K562 (cell line): ENCODE measurements around the gene EMC8. TPM values are rescaled to one million over a fixed set of nuclear protein-coding genes. Genes with fewer than 3 reads are reported as not detected.

ENCODE experiments used
- ATAC-seq: fragments of 200-7000 bp; cut with Tn5 transposase; 3 replicates; pipeline ENCODE4 v1.9.1; 2020; ENCODE audit warnings: moderate library complexity
- BruUV-seq: library from RNA; stranded (reverse); fragments of 400-500 nt; replicated peaks from 2 replicates; lab custom pipeline; 2021; lab: Mats Ljungman, UMichigan
- CTCF ChIA-PET: fragments of 300-600 bp; formaldehyde crosslinking; extraction: SDS; loops from one replicate; lab custom pipeline; 2021; ENCODE audit warnings: low intra/inter-chr PET ratio; lab: Yijun Ruan, JAX
- POLR2A ChIA-PET: fragments of 300-600, 350-650 bp; sonication (Branson Sonifier 250); formaldehyde crosslinking; extraction: SDS; loops from one replicate; lab custom pipeline; 2021; ENCODE audit warnings: antibody characterized with exemption, inconsistent platforms; lab: Yijun Ruan, JAX
- DNase-seq, 4 experiments: peaks; one replicate each; pipeline versions ENCODE4 v3.0.0 to v3.0.0-alpha.2; 2011 to 2018; ENCODE audit warnings: low spot score in 3 of 4, mixed read lengths in 3 of 4; ENCODE audit errors: extremely low read depth in 1 of 4
- FAIRE-seq: peaks from 2 replicates; lab custom pipeline; 2011; peaks lifted over from hg19 to GRCh38; lab: Jason Lieb, UNC
- H2AFZ ChIP-seq: 2 replicates; pipeline ENCODE4 v1.6.0; 2011; ENCODE audit warnings: low read depth, low read length, control low read depth, inconsistent platforms
- H3K27ac ChIP-seq: fragments of 200-600 bp; 3 replicates; pipeline ENCODE4 v1.8.0; 2011; ENCODE audit warnings: low read depth, mild to moderate bottlenecking, control low read depth, inconsistent platforms, low read length, moderate library complexity, mixed read lengths; ENCODE audit errors: extremely low read depth
- H3K27me3 ChIP-seq, 2 experiments: fragments of 300-600 bp in 1 of 2; 2 replicates in 1 of 2; 3 replicates in 1 of 2; pipeline versions ENCODE4 v1.6.0 to v1.8.0; 2011; ENCODE audit warnings: inconsistent platforms in 2 of 2, low read length in 2 of 2, mild to moderate bottlenecking in 1 of 2, mixed read lengths in 1 of 2, moderate library complexity in 1 of 2; ENCODE audit not compliant: control insufficient read depth in 2 of 2, insufficient read depth in 2 of 2
- H3K36me3 ChIP-seq: fragments of 300-600 bp; 3 replicates; pipeline ENCODE4 v1.8.0; 2011; ENCODE audit warnings: mild to moderate bottlenecking, low read length, inconsistent platforms; ENCODE audit not compliant: control insufficient read depth, insufficient read depth
- H3K4me1 ChIP-seq, 2 experiments: fragments of 200-600 bp in 1 of 2; replicated peaks in 1 of 2; 2 replicates in 1 of 2; 3 replicates in 1 of 2; pipeline versions ENCODE4 v1.5.1 to v1.8.0; 2011; ENCODE audit warnings: inconsistent platforms in 2 of 2, low read length in 2 of 2, mild to moderate bottlenecking in 1 of 2, mixed read lengths in 1 of 2, moderate library complexity in 1 of 2; ENCODE audit not compliant: control insufficient read depth in 2 of 2, insufficient read depth in 2 of 2
- H3K4me2 ChIP-seq: 2 replicates; pipeline ENCODE4 v1.6.1; 2011; ENCODE audit warnings: low read length, control low read depth, inconsistent platforms, mixed read lengths; ENCODE audit not compliant: insufficient read depth
- H3K4me3 ChIP-seq: fragments of 200-600 bp; sonication (generic), shearing (Covaris generic); 2 replicates; pipeline ENCODE4 v1.5.1; 2016; ENCODE audit warnings: control low read depth, inconsistent platforms
- H3K79me2 ChIP-seq: fragments of 200-600 bp; 3 replicates; pipeline ENCODE4 v1.8.0; 2011; ENCODE audit warnings: low read length, inconsistent platforms; ENCODE audit not compliant: control insufficient read depth, insufficient read depth
- H3K9ac ChIP-seq, 2 experiments: 2 replicates each; pipeline versions ENCODE4 v1.6.0 to v1.6.1; 2011; ENCODE audit warnings: low read depth in 2 of 2, low read length in 2 of 2, control low read depth in 1 of 2, inconsistent platforms in 1 of 2, mild to moderate bottlenecking in 1 of 2, mixed read lengths in 1 of 2; ENCODE audit not compliant: insufficient read depth in 1 of 2
- H3K9me1 ChIP-seq: one replicate; pipeline ENCODE4 v1.6.0; 2011; ENCODE audit warnings: inconsistent platforms, mild to moderate bottlenecking, low read length, moderate library complexity; ENCODE audit not compliant: control insufficient read depth, insufficient read depth
- H3K9me3 ChIP-seq: replicated peaks from 2 replicates; pipeline ENCODE4 v1.5.1; 2011; ENCODE audit warnings: low read depth, low read length, inconsistent platforms; ENCODE audit not compliant: control insufficient read depth, insufficient read depth
- H4K20me1 ChIP-seq: replicated peaks from 2 replicates; pipeline ENCODE4 v1.6.1; 2011; ENCODE audit warnings: low read length, inconsistent platforms, mixed read lengths; ENCODE audit not compliant: control insufficient read depth, insufficient read depth
- BMI1 ChIP-seq: fragments of 150-350 bp; IDR thresholded peaks from 2 replicates; pipeline ENCODE4 v1.6.1; 2014; ENCODE audit warnings: low read length
- CBFA2T2 ChIP-seq: fragments of 450-650 bp; conservative IDR thresholded peaks from 2 replicates; pipeline ENCODE4 v1.6.1; 2017; ENCODE audit warnings: mild to moderate bottlenecking
- CBX8 ChIP-seq: fragments of 200-600 bp; sonication (generic); IDR thresholded peaks from 2 replicates; pipeline ENCODE4 v1.6.1; 2012; ENCODE audit warnings: borderline replicate concordance, mixed run types, low read depth, mild to moderate bottlenecking, moderate library complexity, mixed read lengths, low read length, control low read depth, inconsistent platforms; ENCODE audit not compliant: poor library complexity, severe bottlenecking; ENCODE audit errors: extremely low read depth
- CHCHD3 ChIP-seq: fragments of 250-450 bp; sonication (Bioruptor Pico); IDR thresholded peaks from 2 replicates; pipeline ENCODE4 v2.1.2; 2022; ENCODE audit warnings: mild to moderate bottlenecking
- FOXA1 ChIP-seq: fragments of 450-650 bp; IDR thresholded peaks from 2 replicates; pipeline ENCODE4 v1.6.1; 2016; ENCODE audit warnings: mild to moderate bottlenecking, borderline replicate concordance
- LARP7 ChIP-seq: fragments of 450-650 bp; IDR thresholded peaks from 2 replicates; pipeline ENCODE4 v1.6.1; 2016
- SMAD1 ChIP-seq: fragments of 150-350 bp; IDR thresholded peaks from 2 replicates; pipeline ENCODE4 v1.6.1; 2014; ENCODE audit warnings: low read length, low read depth; ENCODE audit not compliant: partially characterized antibody
- SMARCA4 ChIP-seq: fragments of 450-650 bp; IDR thresholded peaks from 2 replicates; pipeline ENCODE4 v1.6.1; 2016
- TAF9B ChIP-seq: fragments of 450-650 bp; IDR thresholded peaks from 2 replicates; pipeline ENCODE4 v1.6.1; 2018; ENCODE audit warnings: mild to moderate bottlenecking; ENCODE audit not compliant: partially characterized antibody
- ZNF24 ChIP-seq: fragments of 450-650 bp; IDR thresholded peaks from 2 replicates; pipeline ENCODE4 v1.6.1; 2016
- ZNF324 ChIP-seq: fragments of 250-450 bp; sonication (Bioruptor Pico); IDR thresholded peaks from 2 replicates; pipeline ENCODE4 v1.4.0; 2020; ENCODE audit warnings: mild to moderate bottlenecking
- ZNF384 ChIP-seq: IDR thresholded peaks from 2 replicates; pipeline ENCODE4 v1.6.1; 2012; ENCODE audit warnings: low read depth, low read length, improper control_type of control experiment
- ZNF780A ChIP-seq: fragments of 250-450 bp; sonication (Bioruptor Pico); IDR thresholded peaks from 2 replicates; pipeline ENCODE4 v1.5.0; 2021; ENCODE audit warnings: mild to moderate bottlenecking
- WGBS: fragments of 100-300 bp; shearing (Covaris generic); methylation state at CpG from one replicate; pipeline ENCODE4 v1.1.6; 2016; ENCODE audit warnings: low coverage, mixed read lengths; ENCODE audit not compliant: insufficient coverage; ENCODE audit errors: missing lambda C conversion rate; 5-methylcytosine and 5-hydroxymethylcytosine counted together
- in situ Hi-C: fragments of 300-500 bp; cut with MboI; formaldehyde crosslinking; loops from 4 replicates; pipeline ENCODE4 v1.15.0; 2018; ENCODE audit warnings: inconsistent platforms, mixed read lengths
- intact Hi-C: fragments of 100-400 bp; cut with micrococcal nuclease; formaldehyde crosslinking; loops from 2 replicates; pipeline ENCODE4 v1.14.2; 2022
- polyA plus RNA-seq, 8 experiments: library from polyadenylated mRNA; depleted of rRNA in 4 of 8; stranded (reverse) in 5 of 8; unstranded in 3 of 8; fragments of >200 nt; fragmentation: Nextera tagmentation in 2 of 8; fragmentation: Illumina TruSeq in 1 of 8; extraction: Ambion mirVana in 2 of 8; extraction: Trizol in 1 of 8; gene quantifications; 2 replicates each; pipeline versions ENCODE4 v1.2.1 to v1.2.3, GENCODE V29; 2011 to 2014; ENCODE audit warnings: inconsistent platforms in 1 of 8, missing spikeins in 1 of 8
- total RNA-seq, 7 experiments: library from RNA; depleted of rRNA in 6 of 7; stranded (reverse); fragments of >200 nt in 6 of 7; fragmentation: Illumina TruSeq in 2 of 7; extraction: Trizol in 2 of 7; gene quantifications; 2 replicates each; pipeline versions ENCODE4 v1.2.1 to v1.2.3, GENCODE V29; 2011 to 2021; ENCODE audit warnings: low replicate concordance in 1 of 7
- TF ChIP-seq, protein P1 (sequence below): fragments of 450-650 bp; formaldehyde crosslinking; conservative IDR thresholded peaks from 2 replicates; pipeline ENCODE4 v1.4.0; 2022; ENCODE audit warnings: mild to moderate bottlenecking, missing genetic modification characterization
- TF ChIP-seq, protein P2 (sequence below): fragments of 150-350 bp; conservative IDR thresholded peaks from 2 replicates; pipeline ENCODE4 v1.6.1; 2014; ENCODE audit warnings: low read length
- TF ChIP-seq, protein P3 (sequence below): fragments of 250-450 bp; sonication (Bioruptor Pico); IDR thresholded peaks from 2 replicates; pipeline ENCODE4 v1.5.0; 2020; ENCODE audit warnings: mild to moderate bottlenecking
- TF ChIP-seq, protein P4 (sequence below): fragments of 450-650 bp; IDR thresholded peaks from 2 replicates; pipeline ENCODE4 v1.7.0; 2016; ENCODE audit warnings: borderline replicate concordance

EMC8 gene
- total and polyA plus RNA-seq, 9 of the 15 experiments (the other 6 are each of a cell fraction or from before 2014, with no cell fraction given): 11.4 to 81.8 (median 48.6) TPM

DNA sequence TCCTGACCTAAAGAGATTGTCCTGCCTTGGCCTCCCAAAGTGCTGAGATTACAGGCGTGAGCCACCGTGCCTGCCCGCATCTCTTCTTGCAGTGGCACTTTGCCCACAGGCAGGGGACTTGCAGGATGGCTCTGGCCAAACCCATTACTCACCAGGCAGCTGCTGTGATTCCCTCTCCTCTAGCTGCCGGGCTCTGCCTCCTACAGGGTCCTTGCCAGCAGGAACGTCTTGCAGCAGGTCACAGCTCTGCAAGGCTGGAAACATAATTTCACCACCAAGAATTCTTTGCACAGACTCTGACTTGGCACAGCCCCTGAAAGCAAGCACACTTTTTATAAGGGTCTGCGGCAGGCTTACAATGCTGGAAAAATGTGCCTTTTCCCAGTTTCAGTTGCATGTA lies 20.4 kb upstream of the EMC8 start:
- BruUV-seq: no TSS peak
- H3K9me3 ChIP-seq: no peaks in the 10 kb centered on the region
- peaks cover 8% of the 10 kb centered on the region for H4K20me1 ChIP-seq
- POLR2A ChIA-PET: interaction anchor here (0.5 to 1.0 kb wide), 4 partner anchors 10 to 171 kb away, joined by 3 to 6 read pairs (median 3); no protein-coding TSS in a partner anchor
- no peaks in the 10 kb centered on the region for H3K9me1 ChIP-seq
- 6% methylated on average over 6 of the region's 6 CpGs for WGBS
- peaks cover 0 to 7% of the 10 kb centered on the region in 2 experiments; a peak in 1 of 5 replicates for H3K4me1 ChIP-seq
- no peak overlapping the region for H3K9ac ChIP-seq
- H3K4me2 ChIP-seq: no peak overlapping the region
- H3K36me3 ChIP-seq: no peaks in the 10 kb centered on the region
- ATAC-seq: no peak
- DNase-seq: no peak
- no peak overlapping the region for H2AFZ ChIP-seq
- FAIRE-seq: no peak
- CTCF ChIA-PET: interaction anchor here (0.6 to 0.8 kb wide), 2 partner anchors 197 to 1176 kb away, joined by 3 read pairs; no protein-coding TSS in a partner anchor
- no peaks in the 10 kb centered on the region for H3K79me2 ChIP-seq
- H3K27me3 ChIP-seq: peaks cover 9 to 31% of the 10 kb centered on the region in 2 experiments; a peak in 4 of 5 replicates
- intact Hi-C loops (loop anchor here (5.0 kb wide), 2 partner anchors 78 to 698 kb away; partner anchors contain the start of gene IRF8), in situ Hi-C loops (loop anchor here (5.0 to 10.0 kb wide), 2 partner anchors 168 to 695 kb away; partner anchors contain the start of gene FOXF1)
- no peak overlapping the region for H3K4me3 ChIP-seq
- no peak overlapping the region for H3K27ac ChIP-seq
- no peak for TF ChIP-seq FOXA1
- TF ChIP-seq SMARCA4: no peak
- TF ChIP-seq, protein P1, sequence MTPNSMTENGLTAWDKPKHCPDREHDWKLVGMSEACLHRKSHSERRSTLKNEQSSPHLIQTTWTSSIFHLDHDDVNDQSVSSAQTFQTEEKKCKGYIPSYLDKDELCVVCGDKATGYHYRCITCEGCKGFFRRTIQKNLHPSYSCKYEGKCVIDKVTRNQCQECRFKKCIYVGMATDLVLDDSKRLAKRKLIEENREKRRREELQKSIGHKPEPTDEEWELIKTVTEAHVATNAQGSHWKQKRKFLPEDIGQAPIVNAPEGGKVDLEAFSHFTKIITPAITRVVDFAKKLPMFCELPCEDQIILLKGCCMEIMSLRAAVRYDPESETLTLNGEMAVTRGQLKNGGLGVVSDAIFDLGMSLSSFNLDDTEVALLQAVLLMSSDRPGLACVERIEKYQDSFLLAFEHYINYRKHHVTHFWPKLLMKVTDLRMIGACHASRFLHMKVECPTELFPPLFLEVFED: no peak
- TF ChIP-seq ZNF24: no peak
- TF ChIP-seq LARP7: no peak
- TF ChIP-seq ZNF780A (CRISPR knock-in tag): no peak
- TF ChIP-seq CHCHD3: no peak
- TF ChIP-seq TAF9B: no peak
- no peak for TF ChIP-seq BMI1
- TF ChIP-seq CBFA2T2: no peak
- TF ChIP-seq CBX8: no peak
- TF ChIP-seq, protein P2, sequence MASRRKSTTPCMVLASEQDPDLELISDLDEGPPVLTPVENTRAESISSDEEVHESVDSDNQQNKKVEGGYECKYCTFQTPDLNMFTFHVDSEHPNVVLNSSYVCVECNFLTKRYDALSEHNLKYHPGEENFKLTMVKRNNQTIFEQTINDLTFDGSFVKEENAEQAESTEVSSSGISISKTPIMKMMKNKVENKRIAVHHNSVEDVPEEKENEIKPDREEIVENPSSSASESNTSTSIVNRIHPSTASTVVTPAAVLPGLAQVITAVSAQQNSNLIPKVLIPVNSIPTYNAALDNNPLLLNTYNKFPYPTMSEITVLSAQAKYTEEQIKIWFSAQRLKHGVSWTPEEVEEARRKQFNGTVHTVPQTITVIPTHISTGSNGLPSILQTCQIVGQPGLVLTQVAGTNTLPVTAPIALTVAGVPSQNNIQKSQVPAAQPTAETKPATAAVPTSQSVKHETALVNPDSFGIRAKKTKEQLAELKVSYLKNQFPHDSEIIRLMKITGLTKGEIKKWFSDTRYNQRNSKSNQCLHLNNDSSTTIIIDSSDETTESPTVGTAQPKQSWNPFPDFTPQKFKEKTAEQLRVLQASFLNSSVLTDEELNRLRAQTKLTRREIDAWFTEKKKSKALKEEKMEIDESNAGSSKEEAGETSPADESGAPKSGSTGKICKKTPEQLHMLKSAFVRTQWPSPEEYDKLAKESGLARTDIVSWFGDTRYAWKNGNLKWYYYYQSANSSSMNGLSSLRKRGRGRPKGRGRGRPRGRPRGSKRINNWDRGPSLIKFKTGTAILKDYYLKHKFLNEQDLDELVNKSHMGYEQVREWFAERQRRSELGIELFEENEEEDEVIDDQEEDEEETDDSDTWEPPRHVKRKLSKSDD: no peak
- TF ChIP-seq, protein P3, sequence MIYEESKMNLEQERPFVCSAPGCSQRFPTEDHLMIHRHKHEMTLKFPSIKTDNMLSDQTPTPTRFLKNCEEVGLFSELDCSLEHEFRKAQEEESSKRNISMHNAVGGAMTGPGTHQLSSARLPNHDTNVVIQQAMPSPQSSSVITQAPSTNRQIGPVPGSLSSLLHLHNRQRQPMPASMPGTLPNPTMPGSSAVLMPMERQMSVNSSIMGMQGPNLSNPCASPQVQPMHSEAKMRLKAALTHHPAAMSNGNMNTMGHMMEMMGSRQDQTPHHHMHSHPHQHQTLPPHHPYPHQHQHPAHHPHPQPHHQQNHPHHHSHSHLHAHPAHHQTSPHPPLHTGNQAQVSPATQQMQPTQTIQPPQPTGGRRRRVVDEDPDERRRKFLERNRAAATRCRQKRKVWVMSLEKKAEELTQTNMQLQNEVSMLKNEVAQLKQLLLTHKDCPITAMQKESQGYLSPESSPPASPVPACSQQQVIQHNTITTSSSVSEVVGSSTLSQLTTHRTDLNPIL (CRISPR knock-in tag): no peak
- TF ChIP-seq, protein P4, sequence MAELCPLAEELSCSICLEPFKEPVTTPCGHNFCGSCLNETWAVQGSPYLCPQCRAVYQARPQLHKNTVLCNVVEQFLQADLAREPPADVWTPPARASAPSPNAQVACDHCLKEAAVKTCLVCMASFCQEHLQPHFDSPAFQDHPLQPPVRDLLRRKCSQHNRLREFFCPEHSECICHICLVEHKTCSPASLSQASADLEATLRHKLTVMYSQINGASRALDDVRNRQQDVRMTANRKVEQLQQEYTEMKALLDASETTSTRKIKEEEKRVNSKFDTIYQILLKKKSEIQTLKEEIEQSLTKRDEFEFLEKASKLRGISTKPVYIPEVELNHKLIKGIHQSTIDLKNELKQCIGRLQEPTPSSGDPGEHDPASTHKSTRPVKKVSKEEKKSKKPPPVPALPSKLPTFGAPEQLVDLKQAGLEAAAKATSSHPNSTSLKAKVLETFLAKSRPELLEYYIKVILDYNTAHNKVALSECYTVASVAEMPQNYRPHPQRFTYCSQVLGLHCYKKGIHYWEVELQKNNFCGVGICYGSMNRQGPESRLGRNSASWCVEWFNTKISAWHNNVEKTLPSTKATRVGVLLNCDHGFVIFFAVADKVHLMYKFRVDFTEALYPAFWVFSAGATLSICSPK: no peak
- TF ChIP-seq ZNF324 (CRISPR knock-in tag): no peak
- TF ChIP-seq SMAD1: no peak
- TF ChIP-seq ZNF384: no peak
